Activated T-helper 17 cell treated with anti-CD3 and anti-CD28 coated beads, Interleukin-2, amount 50 U/mL, for 72 hours (primary cell): ENCODE results near the gene RAD50. TPM values are rescaled to one million over a fixed set of nuclear protein-coding genes. Genes with fewer than 3 reads are reported as not detected.
A peak's percentile ranks its signal among the peaks of the same experiment; 100 is the strongest.

Source experiments
- ATAC-seq: fragments of 150-1000 bp; cut with Tn5 transposase; replicated peaks from 2 replicates; pipeline ENCODE4 v1.10.0; 2021; ENCODE audit warnings: mild to moderate bottlenecking, moderate library complexity
- H3K27ac Mint-ChIP-seq: one replicate; pipeline ENCODE4 v1.8.0; 2022; ENCODE audit warnings: mixed read lengths
- H3K27me3 Mint-ChIP-seq: one replicate; pipeline ENCODE4 v1.8.0; 2022; ENCODE audit warnings: mixed read lengths
- H3K36me3 Mint-ChIP-seq: one replicate; pipeline ENCODE4 v1.8.0; 2022; ENCODE audit warnings: low read depth, mild to moderate bottlenecking, mixed read lengths
- H3K4me1 Mint-ChIP-seq: one replicate; pipeline ENCODE4 v1.8.0; 2022; ENCODE audit warnings: mixed read lengths
- H3K4me3 Mint-ChIP-seq: one replicate; pipeline ENCODE4 v1.8.0; 2022; ENCODE audit warnings: mild to moderate bottlenecking, mixed read lengths
- H3K9me3 Mint-ChIP-seq: one replicate; pipeline ENCODE4 v1.8.0; 2022; ENCODE audit warnings: mixed read lengths
- total RNA-seq, 2 donors: library from RNA; stranded (reverse); gene quantifications; one replicate each; pipeline ENCODE4 v1.2.3, GENCODE V29; 2022

Gene RAD50
- total RNA-seq, 2 donors from 2014 or later = 31.7 to 37.2 TPM

- H3K4me3 Mint-ChIP-seq = no peak overlapping the region
- no peak for ATAC-seq
- no peaks in the 10 kb centered on the region for H3K27me3 Mint-ChIP-seq
- no peaks in the 10 kb centered on the region for H3K36me3 Mint-ChIP-seq
- H3K4me1 Mint-ChIP-seq = no peaks in the 10 kb centered on the region
- no peaks in the 10 kb centered on the region for H3K9me3 Mint-ChIP-seq
- H3K27ac Mint-ChIP-seq = no peak overlapping the region
These were observed 122.0 kb downstream of the RAD50 start for GRCh38 chr5:132678735-132679134.

- Mint-ChIP-seq H3K4me1 (no peaks in the 10 kb centered on the region), H3K4me3 (no peak overlapping the region), H3K27me3 (no peaks in the 10 kb centered on the region), H3K27ac (no peak overlapping the region), H3K9me3 (no peaks in the 10 kb centered on the region), H3K36me3 (no peaks in the 10 kb centered on the region)
- ATAC-seq = no peak
These were observed 122.4 kb downstream of the RAD50 start for GRCh38 chr5:132679166-132679565.

- no peaks in the 10 kb centered on the region for H3K36me3 Mint-ChIP-seq
- H3K4me3 Mint-ChIP-seq = no peak overlapping the region
- H3K27me3 Mint-ChIP-seq = no peaks in the 10 kb centered on the region
- no peaks in the 10 kb centered on the region for H3K9me3 Mint-ChIP-seq
- peaks cover under 1% of the 10 kb centered on the region for H3K4me1 Mint-ChIP-seq
- no peak overlapping the region for H3K27ac Mint-ChIP-seq
- ATAC-seq = no peak
These were observed 123.1 kb downstream of the RAD50 start for GRCh38 chr5:132679717-132680380.

GRCh38 chr5:132680780-132681475 lies 124.2 kb downstream of the RAD50 start:
- Mint-ChIP-seq H3K27me3 (no peaks in the 10 kb centered on the region), H3K27ac (no peak overlapping the region), H3K4me3 (no peak overlapping the region), H3K4me1 (peaks cover 6% of the 10 kb centered on the region), H3K9me3 (no peaks in the 10 kb centered on the region), H3K36me3 (no peaks in the 10 kb centered on the region)
- ATAC-seq = no peak

GRCh38 chr5:132681476-132681831 lies 124.7 kb downstream of the RAD50 start:
- ATAC-seq = no peak
- H3K4me3 Mint-ChIP-seq = no peak overlapping the region
- no peaks in the 10 kb centered on the region for H3K27me3 Mint-ChIP-seq
- no peak overlapping the region for H3K27ac Mint-ChIP-seq
- peaks cover 6% of the 10 kb centered on the region for H3K4me1 Mint-ChIP-seq
- H3K36me3 Mint-ChIP-seq = no peaks in the 10 kb centered on the region
- H3K9me3 Mint-ChIP-seq = no peaks in the 10 kb centered on the region

GRCh38 chr5:132681983-132682382 lies 125.2 kb downstream of the RAD50 start:
- Mint-ChIP-seq H3K4me1 (peaks cover 6% of the 10 kb centered on the region), H3K27me3 (no peaks in the 10 kb centered on the region), H3K4me3 (no peak overlapping the region), H3K9me3 (no peaks in the 10 kb centered on the region), H3K27ac (no peak overlapping the region), H3K36me3 (no peaks in the 10 kb centered on the region)
- ATAC-seq = no peak

- Mint-ChIP-seq H3K4me1 (peaks cover 20% of the 10 kb centered on the region), H3K36me3 (no peaks in the 10 kb centered on the region), H3K4me3 (no peak overlapping the region), H3K27ac (no peak overlapping the region), H3K9me3 (no peaks in the 10 kb centered on the region), H3K27me3 (no peaks in the 10 kb centered on the region)
- no peak for ATAC-seq
These were observed 127.7 kb downstream of the RAD50 start for GRCh38 chr5:132684491-132684890.

- Mint-ChIP-seq H3K27ac (no peak overlapping the region), H3K36me3 (no peaks in the 10 kb centered on the region), H3K4me1 (peaks cover 20% of the 10 kb centered on the region), H3K4me3 (no peak overlapping the region), H3K9me3 (no peaks in the 10 kb centered on the region), H3K27me3 (no peaks in the 10 kb centered on the region)
- ATAC-seq = no peak
These were observed 128.3 kb downstream of the RAD50 start for GRCh38 chr5:132684922-132685720.

GRCh38 chr5:132686193-132686592 lies 129.4 kb downstream of the RAD50 start:
- Mint-ChIP-seq H3K27me3 (no peaks in the 10 kb centered on the region), H3K4me3 (no peak overlapping the region), H3K27ac (no peak overlapping the region), H3K36me3 (no peaks in the 10 kb centered on the region), H3K9me3 (no peaks in the 10 kb centered on the region), H3K4me1 (peaks cover 20% of the 10 kb centered on the region)
- no peak for ATAC-seq

- H3K4me3 Mint-ChIP-seq = peak overlapping the region; percentile 62
These were observed 131.2 kb downstream of the RAD50 start for GRCh38 chr5:132687995-132688394.

GRCh38 chr5:132688536-132689339 lies 132.0 kb downstream of the RAD50 start:
- no peaks in the 10 kb centered on the region for H3K9me3 Mint-ChIP-seq

More at GRCh38 chr5:132687995-132688394, 131.2 kb downstream of the RAD50 start:
- H3K27me3 Mint-ChIP-seq = no peaks in the 10 kb centered on the region
- H3K36me3 Mint-ChIP-seq = no peaks in the 10 kb centered on the region
- H3K4me1 Mint-ChIP-seq = peaks cover 20% of the 10 kb centered on the region
- ATAC-seq = peak; percentile 83
- no peaks in the 10 kb centered on the region for H3K9me3 Mint-ChIP-seq
- peak overlapping the region; percentile 44 for H3K27ac Mint-ChIP-seq

GRCh38 chr5:132689513-132689912 lies 132.7 kb downstream of the RAD50 start:
- Mint-ChIP-seq H3K9me3 (no peaks in the 10 kb centered on the region), H3K4me3 (no peak overlapping the region), H3K36me3 (no peaks in the 10 kb centered on the region), H3K27me3 (no peaks in the 10 kb centered on the region), H3K27ac (no peak overlapping the region), H3K4me1 (peaks cover 20% of the 10 kb centered on the region)
- ATAC-seq = no peak

More at GRCh38 chr5:132688536-132689339, 132.0 kb downstream of the RAD50 start:
- H3K27ac Mint-ChIP-seq = peak overlapping the region; percentile 44
- H3K27me3 Mint-ChIP-seq = no peaks in the 10 kb centered on the region
- H3K36me3 Mint-ChIP-seq = no peaks in the 10 kb centered on the region
- peak overlapping the region; percentile 62 for H3K4me3 Mint-ChIP-seq
- peak; percentile 71 for ATAC-seq
- H3K4me1 Mint-ChIP-seq = peaks cover 20% of the 10 kb centered on the region

GRCh38 chr5:132690156-132690555 lies 133.4 kb downstream of the RAD50 start:
- no peaks in the 10 kb centered on the region for H3K36me3 Mint-ChIP-seq
- H3K4me1 Mint-ChIP-seq = peaks cover 16% of the 10 kb centered on the region
- ATAC-seq = no peak
- no peaks in the 10 kb centered on the region for H3K9me3 Mint-ChIP-seq
- H3K27ac Mint-ChIP-seq = no peak overlapping the region
- H3K27me3 Mint-ChIP-seq = no peaks in the 10 kb centered on the region
- no peak overlapping the region for H3K4me3 Mint-ChIP-seq
